HEK293 (cell line): ENCODE measurements around the gene TTC39A.

ENCODE experiments used
- CTCF ChIA-PET: fragments of 350-600 bp; formaldehyde crosslinking; extraction: SDS; loops from one replicate; lab custom pipeline; 2021; ENCODE audit warnings: antibody characterized with exemption; lab: Yijun Ruan, JAX
- POLR2A ChIA-PET: fragments of 300-600 bp; formaldehyde crosslinking; extraction: SDS; loops from one replicate; lab custom pipeline; 2020; ENCODE audit warnings: antibody characterized with exemption, inconsistent platforms; lab: Yijun Ruan, JAX
- H3K27ac ChIP-seq: fragments of 200-500 bp; sonication (Bioruptor generic); 2 replicates; pipeline ENCODE4 v1.5.1; 2014; ENCODE audit warnings: low read depth, low read length, control low read depth, inconsistent platforms; ENCODE audit errors: extremely low read depth
- H3K36me3 ChIP-seq, 2 experiments: fragments of 200-500 bp in 1 of 2; sonication (Bioruptor generic) in 1 of 2; 1 replicate in 1 of 2; 2 replicates in 1 of 2; pipeline ENCODE4 v1.5.1; 2014 to 2017; ENCODE audit warnings: inconsistent platforms in 2 of 2, low read length in 2 of 2; ENCODE audit not compliant: control insufficient read depth in 2 of 2, insufficient read depth in 1 of 2
- H3K4me1 ChIP-seq: fragments of 200-500 bp; sonication (Bioruptor generic); 2 replicates; pipeline ENCODE4 v1.5.1; 2014; ENCODE audit warnings: mild to moderate bottlenecking, low read length, inconsistent platforms; ENCODE audit not compliant: control insufficient read depth, insufficient read depth
- H3K4me3 ChIP-seq: 2 replicates; pipeline ENCODE4 v1.5.1; 2011; ENCODE audit warnings: low read depth, mild to moderate bottlenecking, control low read depth, low read length, moderate library complexity
- H3K9me3 ChIP-seq: fragments of 200-500 bp; sonication (Bioruptor generic); 2 replicates; pipeline ENCODE4 v1.5.1; 2014; ENCODE audit warnings: low read depth, low read length, inconsistent platforms; ENCODE audit not compliant: control insufficient read depth, insufficient read depth
- HOXC10 ChIP-seq: sonication (generic); formaldehyde crosslinking; IDR thresholded peaks from 2 replicates; pipeline ENCODE4 v1.8.1; 2023; ENCODE audit warnings: mild to moderate bottlenecking, missing genetic modification reagents
- PRDM10 ChIP-seq: fragments of 450-650 bp; formaldehyde crosslinking; IDR thresholded peaks from 2 replicates; pipeline ENCODE4 v1.5.1; 2016; ENCODE audit warnings: missing biosample characterization, missing genetic modification characterization
- SP2 ChIP-seq: fragments of 450-650 bp; formaldehyde crosslinking; IDR thresholded peaks from 2 replicates; pipeline ENCODE4 v1.5.1; 2016; ENCODE audit warnings: missing biosample characterization, missing genetic modification characterization
- ZBTB1 ChIP-seq: fragments of 450-650 bp; formaldehyde crosslinking; IDR thresholded peaks from 2 replicates; pipeline ENCODE4 v1.5.1; 2016; ENCODE audit warnings: missing biosample characterization, missing genetic modification characterization
- ZBTB10 ChIP-seq: fragments of 450-650 bp; formaldehyde crosslinking; IDR thresholded peaks from 2 replicates; pipeline ENCODE4 v1.5.1; 2016; ENCODE audit warnings: missing biosample characterization, missing genetic modification characterization
- ZNF48 ChIP-seq: fragments of 450-650 bp; formaldehyde crosslinking; IDR thresholded peaks from 2 replicates; pipeline ENCODE4 v1.5.1; 2016; ENCODE audit warnings: missing biosample characterization, missing genetic modification characterization
- ZNF548 ChIP-seq: fragments of 450-650 bp; formaldehyde crosslinking; IDR thresholded peaks from 2 replicates; pipeline ENCODE4 v1.5.1; 2016; ENCODE audit warnings: missing biosample characterization, missing genetic modification characterization
- ZNF560 ChIP-seq: fragments of 450-650 bp; formaldehyde crosslinking; IDR thresholded peaks from 2 replicates; pipeline ENCODE4 v1.5.1; 2017; ENCODE audit warnings: missing biosample characterization, missing genetic modification characterization, borderline replicate concordance
- ZNF658 ChIP-seq: fragments of 450-650 bp; formaldehyde crosslinking; IDR thresholded peaks from 2 replicates; pipeline ENCODE4; 2016; ENCODE audit warnings: missing biosample characterization, missing genetic modification characterization
- ZNF664 ChIP-seq: fragments of 450-650 bp; formaldehyde crosslinking; IDR thresholded peaks from 2 replicates; pipeline ENCODE4 v1.5.1; 2016; ENCODE audit warnings: missing biosample characterization, missing genetic modification characterization
- ZSCAN23 ChIP-seq: fragments of 450-650 bp; formaldehyde crosslinking; IDR thresholded peaks from 2 replicates; pipeline ENCODE4 v1.5.1; 2016; ENCODE audit warnings: missing biosample characterization, missing genetic modification characterization
- ZSCAN30 ChIP-seq: fragments of 450-650 bp; IDR thresholded peaks from 2 replicates; pipeline ENCODE4 v1.5.1; 2018; ENCODE audit warnings: missing biosample characterization, mild to moderate bottlenecking, missing genetic modification characterization, moderate library complexity
- TF ChIP-seq, protein P1 (sequence below): fragments of 450-650 bp; formaldehyde crosslinking; IDR thresholded peaks from 2 replicates; pipeline ENCODE4 v1.5.1; 2017; ENCODE audit warnings: missing biosample characterization, missing genetic modification characterization
- TF ChIP-seq, protein P2 (sequence below): fragments of 450-650 bp; formaldehyde crosslinking; IDR thresholded peaks from 2 replicates; pipeline ENCODE4 v1.5.1; 2016; ENCODE audit warnings: missing biosample characterization, missing genetic modification characterization

TTC39A gene

DNA sequence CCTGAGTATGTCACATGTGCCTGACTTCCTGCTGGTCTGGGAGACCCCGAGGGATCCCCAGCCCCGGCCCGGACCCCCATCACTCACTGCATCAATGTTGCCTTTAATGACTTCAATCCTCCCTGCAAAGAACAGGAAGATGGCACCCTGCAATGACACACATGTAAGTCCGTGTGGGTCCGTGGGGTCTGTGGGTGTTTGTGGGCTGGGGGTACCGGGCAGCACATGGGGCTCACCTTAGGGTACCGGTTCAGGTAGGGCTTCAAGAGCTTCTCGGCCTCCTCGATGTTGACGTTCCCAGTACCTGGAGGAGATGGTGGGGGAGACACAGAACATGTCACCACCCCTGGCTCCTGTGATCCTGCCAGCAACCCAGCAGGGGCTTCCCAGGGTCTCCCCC lies 28.1 kb downstream of the TTC39A start:
- ChIA-PET POLR2A (no interaction called here), CTCF (no interaction called here)
- no peak for TF ChIP-seq ZNF664 (tag by site-specific recombination)
- TF ChIP-seq ZBTB10 = no peak
- Histone ChIP-seq H3K4me3 (no peak overlapping the region), H3K27ac (no peak overlapping the region), H3K36me3 (peaks cover 0 to 32% of the 10 kb centered on the region in 2 experiments; a peak in 1 of 3 replicates), H3K9me3 (no peaks in the 10 kb centered on the region), H3K4me1 (no peaks in the 10 kb centered on the region)

DNA sequence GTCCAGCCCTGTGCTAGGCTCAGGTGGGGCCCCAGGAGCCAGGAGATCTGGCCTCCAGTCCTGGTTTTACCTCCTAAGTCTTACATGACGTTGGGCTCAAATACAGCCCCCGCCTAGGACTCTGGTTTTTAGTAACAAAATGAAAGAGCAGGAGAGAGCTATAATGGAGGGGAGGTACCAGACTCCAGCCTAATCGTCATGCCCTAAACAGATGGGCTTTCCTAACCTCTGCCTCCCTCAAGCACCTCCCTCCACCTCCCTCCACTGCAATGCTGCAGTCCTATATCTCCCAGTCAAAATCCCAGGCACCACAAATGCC lies 28.6 kb downstream of the TTC39A start:
- TF ChIP-seq PRDM10 = 0 out of 2 replicates have a peak, but pooled peaks have one; percentile 12
- no peak for TF ChIP-seq ZNF560
- peak; percentile 21; the same call in 1 of the 2 replicates for TF ChIP-seq SP2
- TF ChIP-seq, protein P1, sequence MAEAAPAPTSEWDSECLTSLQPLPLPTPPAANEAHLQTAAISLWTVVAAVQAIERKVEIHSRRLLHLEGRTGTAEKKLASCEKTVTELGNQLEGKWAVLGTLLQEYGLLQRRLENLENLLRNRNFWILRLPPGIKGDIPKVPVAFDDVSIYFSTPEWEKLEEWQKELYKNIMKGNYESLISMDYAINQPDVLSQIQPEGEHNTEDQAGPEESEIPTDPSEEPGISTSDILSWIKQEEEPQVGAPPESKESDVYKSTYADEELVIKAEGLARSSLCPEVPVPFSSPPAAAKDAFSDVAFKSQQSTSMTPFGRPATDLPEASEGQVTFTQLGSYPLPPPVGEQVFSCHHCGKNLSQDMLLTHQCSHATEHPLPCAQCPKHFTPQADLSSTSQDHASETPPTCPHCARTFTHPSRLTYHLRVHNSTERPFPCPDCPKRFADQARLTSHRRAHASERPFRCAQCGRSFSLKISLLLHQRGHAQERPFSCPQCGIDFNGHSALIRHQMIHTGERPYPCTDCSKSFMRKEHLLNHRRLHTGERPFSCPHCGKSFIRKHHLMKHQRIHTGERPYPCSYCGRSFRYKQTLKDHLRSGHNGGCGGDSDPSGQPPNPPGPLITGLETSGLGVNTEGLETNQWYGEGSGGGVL = no peak
- no peak overlapping the region for H3K27ac ChIP-seq
- no peaks in the 10 kb centered on the region for H3K9me3 ChIP-seq
- no peaks in the 10 kb centered on the region for H3K4me1 ChIP-seq
- CTCF ChIA-PET = no interaction called here
- H3K36me3 ChIP-seq = peaks cover 0 to 32% of the 10 kb centered on the region in 2 experiments; a peak in 1 of 3 replicates
- POLR2A ChIA-PET = no interaction called here
- H3K4me3 ChIP-seq = no peak overlapping the region

GRCh38 chr1:51301152-51301843 lies 29.1 kb downstream of the TTC39A start:
- Histone ChIP-seq H3K4me1 (no peaks in the 10 kb centered on the region), H3K4me3 (no peak overlapping the region), H3K36me3 (peaks cover 0 to 32% of the 10 kb centered on the region in 2 experiments; a peak in 1 of 3 replicates)
- POLR2A ChIA-PET = no interaction called here
- TF ChIP-seq ZSCAN23 (tag by site-specific recombination) (no peak), ZSCAN30 (no peak), ZNF548 (tag by site-specific recombination) (no peak), ZBTB1 (tag by site-specific recombination) (no peak), ZNF48 (tag by site-specific recombination) (no peak), HOXC10 (CRISPR knock-in tag) (no peak), ZNF658 (no peak)
- TF ChIP-seq, protein P2, sequence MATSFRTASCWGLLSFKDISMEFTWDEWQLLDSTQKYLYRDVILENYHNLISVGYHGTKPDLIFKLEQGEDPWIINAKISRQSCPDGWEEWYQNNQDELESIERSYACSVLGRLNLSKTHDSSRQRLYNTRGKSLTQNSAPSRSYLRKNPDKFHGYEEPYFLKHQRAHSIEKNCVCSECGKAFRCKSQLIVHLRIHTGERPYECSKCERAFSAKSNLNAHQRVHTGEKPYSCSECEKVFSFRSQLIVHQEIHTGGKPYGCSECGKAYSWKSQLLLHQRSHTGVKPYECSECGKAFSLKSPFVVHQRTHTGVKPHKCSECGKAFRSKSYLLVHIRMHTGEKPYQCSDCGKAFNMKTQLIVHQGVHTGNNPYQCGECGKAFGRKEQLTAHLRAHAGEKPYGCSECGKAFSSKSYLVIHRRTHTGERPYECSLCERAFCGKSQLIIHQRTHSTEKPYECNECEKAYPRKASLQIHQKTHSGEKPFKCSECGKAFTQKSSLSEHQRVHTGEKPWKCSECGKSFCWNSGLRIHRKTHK (tag by site-specific recombination) = no peak
- TF ChIP-seq, all 188 proteins: peak for 0
- Histone ChIP-seq H3K9me3 (no peaks in the 10 kb centered on the region), H3K27ac (no peak overlapping the region)
- CTCF ChIA-PET = interaction anchor here (0.5 kb wide), 1 partner anchor 77 kb away, joined by 3 read pairs; no protein-coding TSS in a partner anchor
